ENCODE data around the gene SLIT3.
"Not testable (repeated sequence)": the region's sequence is repeated elsewhere in the genome, so short reads cannot be mapped to it uniquely, and the experiment has no call there.

Gene SLIT3

GRCh38 chr5:168638846-168639245, 662.1 kb downstream of the SLIT3 start:
- not testable (repeated sequence) for DNase-seq (ENCODE audit: low spot score)

- DNase-seq (ENCODE audit: low spot score) = no peak
Observed at GRCh38 chr5:168637793-168638192, 663.1 kb downstream of the SLIT3 start.

GRCh38 chr5:168637281-168637680, 663.7 kb downstream of the SLIT3 start:
- DNase-seq (ENCODE audit: low spot score) = no peak

GRCh38 chr5:168630958-168631357, 670.0 kb downstream of the SLIT3 start:
- DNase-seq (ENCODE audit: low spot score) = not testable (repeated sequence)

- no peak for DNase-seq (ENCODE audit: low spot score)
Observed at GRCh38 chr5:168624850-168625364, 676.0 kb downstream of the SLIT3 start.

GRCh38 chr5:168620807-168621206, 680.1 kb downstream of the SLIT3 start:
- DNase-seq (ENCODE audit: low spot score) = no peak

GRCh38 chr5:168614661-168615060, 686.3 kb downstream of the SLIT3 start:
- DNase-seq (ENCODE audit: low spot score) = no peak

GRCh38 chr5:168613996-168614395, 686.9 kb downstream of the SLIT3 start:
- DNase-seq (ENCODE audit: low spot score) = no peak

- DNase-seq (ENCODE audit: low spot score) = no peak
Observed at GRCh38 chr5:168613396-168613795, 687.5 kb downstream of the SLIT3 start.

- DNase-seq (ENCODE audit: low spot score) = no peak
Observed at GRCh38 chr5:168612996-168613395, 687.9 kb downstream of the SLIT3 start.

GRCh38 chr5:168612123-168612522, 688.8 kb downstream of the SLIT3 start:
- no peak for DNase-seq (ENCODE audit: low spot score)
